Measurements from ENCODE around the gene TMEM187.

DNA sequence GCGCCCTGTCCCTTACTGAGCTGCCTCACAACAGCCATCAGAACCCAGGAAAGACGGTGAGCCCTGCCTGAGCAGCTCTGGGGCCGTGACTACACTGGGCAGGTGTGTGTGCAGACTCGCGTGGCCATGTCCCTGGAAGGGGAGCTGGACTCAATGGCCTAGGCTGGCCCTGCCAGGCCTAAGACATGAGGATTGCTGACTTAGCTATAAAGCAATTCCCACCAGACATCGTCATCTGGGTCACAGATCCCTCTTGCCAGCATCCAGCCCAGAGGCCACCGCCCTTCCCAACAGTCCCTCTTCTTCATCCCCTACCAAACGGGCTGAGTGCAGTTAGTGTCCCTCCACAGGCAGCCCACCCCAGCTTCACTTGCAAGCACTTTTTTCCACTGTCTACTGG is 41.4 kb upstream of the TMEM187 start:
- TF ChIP-seq POLR2AphosphoS5 (IDR thresholded peaks at IDR 0.05; ENCODE audit: low read depth, low read length) = no peak
- TF ChIP-seq POLR2A (IDR thresholded peaks at IDR 0.05; ENCODE audit: low read depth, low read length) = no peak
- no peak for TF ChIP-seq SPI1 (IDR thresholded peaks at IDR 0.05; ENCODE audit: low read depth, low read length)
- no peak for TF ChIP-seq POU2F2 (IDR thresholded peaks at IDR 0.05; ENCODE audit: low read depth, low read length)
